Activated T-helper 1 cell treated with anti-CD3 and anti-CD28 coated beads, Interleukin-12 subunit alpha, Interleukin-12 subunit beta, Interleukin-2, Interleukin-4 antibody, amounts not matched to agents 30 ng/mL and 10 ng/mL and 1 ng/mL, durations not matched to agents 14 hours and 24 hours and 36 hours (primary cell): Measurements from ENCODE around the gene AP1S3. TPM values are rescaled to one million over a fixed set of nuclear protein-coding genes. Genes with fewer than 3 reads are reported as not detected.
A peak's percentile ranks its signal among the peaks of the same experiment; 100 is the strongest.
"Not testable (repeated sequence)": the region's sequence is repeated elsewhere in the genome, so short reads cannot be mapped to it uniquely, and the experiment has no call there.

Experiments used
- DNase-seq: peaks from one replicate; pipeline ENCODE4 v3.0.0; 2021; ENCODE audit warnings: low spot score
- H3K27ac Mint-ChIP-seq: one replicate; pipeline ENCODE4 v1.8.0; 2021; ENCODE audit warnings: mild to moderate bottlenecking, mixed read lengths
- H3K27me3 Mint-ChIP-seq: one replicate; pipeline ENCODE4 v1.8.0; 2022; ENCODE audit warnings: mild to moderate bottlenecking, moderate library complexity, mixed read lengths; ENCODE audit not compliant: insufficient read depth
- H3K36me3 Mint-ChIP-seq: one replicate; pipeline ENCODE4 v1.8.0; 2021; ENCODE audit warnings: low read depth, mixed read lengths
- H3K4me1 Mint-ChIP-seq: one replicate; pipeline ENCODE4 v1.8.0; 2021; ENCODE audit warnings: low read depth, mixed read lengths
- H3K4me3 Mint-ChIP-seq: one replicate; pipeline ENCODE4 v1.8.0; 2021; ENCODE audit warnings: mild to moderate bottlenecking, moderate library complexity, mixed read lengths
- H3K9me3 Mint-ChIP-seq: one replicate; pipeline ENCODE4 v1.8.0; 2021; ENCODE audit warnings: mixed read lengths
- intact Hi-C: fragments of 100-400 bp; cut with micrococcal nuclease; formaldehyde crosslinking; loops from one replicate; pipeline ENCODE4 v1.15.1; 2024
- total RNA-seq: library from RNA; stranded (reverse); gene quantifications from 2 replicates; pipeline ENCODE4 v1.2.3, GENCODE V29; 2022

Gene AP1S3
- total RNA-seq, 1 donor from 2014 or later, result 11.9 TPM

DNA sequence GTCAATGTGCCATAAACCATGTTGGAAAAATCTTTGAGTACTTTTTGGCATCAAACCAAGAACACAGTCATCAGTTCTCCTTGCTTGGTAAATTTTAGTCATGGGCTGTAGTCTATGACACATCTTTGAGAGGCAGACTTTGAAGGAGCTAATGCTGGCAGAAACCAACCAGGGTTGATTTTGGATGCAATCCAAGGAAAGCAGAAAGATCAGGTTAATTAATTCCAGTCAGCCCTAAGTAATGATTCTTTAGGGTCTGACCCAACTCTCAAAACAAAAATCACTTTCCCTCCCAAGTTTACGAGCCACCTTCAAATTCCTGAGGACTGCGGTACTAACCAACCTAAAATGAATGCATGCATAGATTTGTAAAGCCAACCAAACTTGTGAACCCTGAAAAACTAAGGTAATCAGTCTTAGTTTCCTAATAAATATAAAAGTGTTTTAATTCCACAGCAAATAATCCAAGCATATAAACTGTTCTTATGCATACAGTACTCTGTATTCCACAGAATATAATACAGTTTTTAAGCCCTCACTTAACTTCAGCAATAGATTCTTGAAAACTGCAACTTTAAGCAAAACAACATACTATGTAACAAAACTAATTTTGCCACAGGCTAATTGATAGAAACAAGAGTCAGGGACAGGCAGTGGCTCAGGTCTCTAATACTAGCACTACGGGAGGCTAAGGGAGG lies 22.0 kb downstream of the AP1S3 start:
- no peaks in the 10 kb centered on the region for H3K9me3 Mint-ChIP-seq
- no peak overlapping the region for H3K4me3 Mint-ChIP-seq
- H3K36me3 Mint-ChIP-seq, result no peaks in the 10 kb centered on the region
- intact Hi-C loops, result no loop called here
- no peak overlapping the region for H3K27ac Mint-ChIP-seq
- DNase-seq, result no peak
- no peaks in the 10 kb centered on the region for H3K27me3 Mint-ChIP-seq
- no peaks in the 10 kb centered on the region for H3K4me1 Mint-ChIP-seq

DNA sequence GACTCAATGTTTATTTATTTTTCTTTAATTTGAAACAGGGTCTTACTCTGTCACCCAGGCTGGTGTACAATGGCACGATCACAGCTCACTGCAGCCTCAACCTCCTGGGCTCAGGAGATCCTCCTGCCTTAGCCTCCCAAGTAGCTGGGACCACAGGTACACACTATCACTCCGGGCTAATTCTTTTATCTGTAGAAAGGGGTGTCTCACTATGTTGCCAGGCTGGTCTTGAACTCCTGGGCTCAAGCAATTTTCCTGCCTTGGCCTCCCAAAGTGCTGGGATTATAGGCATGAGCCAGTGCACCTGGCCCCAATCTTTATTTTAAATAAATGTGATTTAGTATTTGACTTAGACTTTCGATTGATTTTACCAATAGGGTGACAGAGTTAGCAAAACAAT lies 22.6 kb downstream of the AP1S3 start:
- H3K36me3 Mint-ChIP-seq, H3K4me3 Mint-ChIP-seq, H3K4me1 Mint-ChIP-seq, DNase-seq, intact Hi-C loops, H3K27me3 Mint-ChIP-seq, H3K9me3 Mint-ChIP-seq, H3K27ac Mint-ChIP-seq: not testable (repeated sequence)

DNA sequence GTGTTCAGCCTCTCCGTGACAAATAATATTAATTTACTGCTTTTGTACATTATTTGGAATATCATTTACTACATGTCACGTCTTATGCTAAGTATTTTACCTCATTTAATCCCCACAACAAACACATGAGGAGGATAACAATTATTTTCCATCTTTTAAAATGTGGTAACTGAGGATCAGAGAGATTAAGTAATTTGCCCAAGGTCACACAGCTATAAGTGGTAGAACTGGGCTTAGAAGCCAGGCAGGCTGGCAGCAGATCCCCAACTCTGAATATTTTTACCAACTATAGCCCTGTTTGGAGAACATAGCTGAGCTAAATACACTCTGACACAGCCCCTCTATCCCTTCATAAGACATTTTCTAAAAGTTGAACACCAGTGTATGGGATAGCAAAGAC lies 24.1 kb downstream of the AP1S3 start:
- Mint-ChIP-seq H3K4me1 (no peaks in the 10 kb centered on the region), H3K36me3 (no peaks in the 10 kb centered on the region)
- intact Hi-C loops, result no loop called here

DNA sequence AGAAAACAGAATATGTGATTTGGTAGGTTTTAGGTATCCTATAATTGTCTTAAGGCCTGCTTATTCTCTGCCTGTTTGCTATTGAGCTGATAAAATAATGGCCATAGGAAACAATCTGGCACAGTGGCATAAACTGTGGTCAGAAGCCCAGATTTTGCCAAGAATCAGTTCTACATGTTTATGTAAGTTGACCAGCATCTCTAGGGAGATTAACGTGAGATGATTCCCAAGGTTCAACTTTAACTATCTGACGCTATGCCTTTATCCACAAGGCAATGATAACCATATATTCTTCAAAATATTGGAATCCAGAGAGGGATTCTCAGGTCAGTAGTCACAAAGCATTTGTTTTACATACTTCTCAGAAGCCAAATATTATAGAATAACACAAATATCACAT lies 25.6 kb downstream of the AP1S3 start:
- no peak overlapping the region for H3K27ac Mint-ChIP-seq
- H3K9me3 Mint-ChIP-seq, result no peaks in the 10 kb centered on the region
- H3K27me3 Mint-ChIP-seq, result no peaks in the 10 kb centered on the region
- H3K4me1 Mint-ChIP-seq, result no peaks in the 10 kb centered on the region
- no peak overlapping the region for H3K4me3 Mint-ChIP-seq
- no peak for DNase-seq
- intact Hi-C loops, result no loop called here
- H3K36me3 Mint-ChIP-seq, result no peaks in the 10 kb centered on the region

More for the DNA sequence above, 24.1 kb downstream of the AP1S3 start:
- Mint-ChIP-seq H3K27me3 (no peaks in the 10 kb centered on the region), H3K4me3 (no peak overlapping the region), H3K27ac (no peak overlapping the region), H3K9me3 (no peaks in the 10 kb centered on the region)
- no peak for DNase-seq

DNA sequence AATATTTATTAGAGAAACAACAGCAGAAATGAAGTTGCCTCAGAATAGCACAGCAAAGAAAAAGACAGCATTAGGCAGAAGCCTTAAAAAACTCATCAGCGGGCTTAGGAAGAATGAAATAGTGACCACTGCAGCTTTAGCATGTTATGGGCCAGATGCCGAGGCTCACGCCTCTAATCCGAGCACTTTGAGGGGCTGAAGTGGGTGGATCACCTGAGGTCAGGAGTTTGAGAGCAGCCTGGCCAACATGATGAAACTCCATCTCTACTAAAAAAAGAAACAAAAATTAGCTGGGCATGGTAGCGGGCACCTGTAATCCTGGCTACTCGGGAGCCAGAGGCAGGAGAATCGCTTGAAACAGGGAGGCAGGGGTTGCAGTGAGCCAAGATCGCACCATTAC lies 32.4 kb downstream of the AP1S3 start:
- Mint-ChIP-seq H3K27ac (no peak overlapping the region), H3K4me1 (peaks cover 6% of the 10 kb centered on the region), H3K27me3 (no peaks in the 10 kb centered on the region), H3K36me3 (no peaks in the 10 kb centered on the region), H3K4me3 (no peak overlapping the region), H3K9me3 (no peaks in the 10 kb centered on the region)
- no peak for DNase-seq
- intact Hi-C loops, result no loop called here

DNA sequence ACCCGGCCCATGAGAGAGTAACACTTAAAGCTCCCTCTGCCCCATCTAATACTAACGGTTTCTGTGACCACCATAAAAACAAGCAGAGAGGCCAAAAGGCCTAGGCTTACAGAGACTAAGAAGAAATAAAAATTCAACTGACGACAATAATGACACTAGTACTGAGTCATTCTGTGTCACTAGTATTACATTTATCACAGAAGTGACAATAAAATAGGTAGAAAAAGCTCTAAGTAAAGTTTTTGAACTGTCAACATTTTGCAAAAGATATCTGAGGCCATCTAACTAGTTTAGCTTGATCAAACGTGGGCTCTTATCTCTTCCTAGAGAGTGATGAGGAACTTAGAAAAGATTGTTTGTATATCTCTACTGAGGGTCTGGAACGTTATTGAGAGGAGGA lies 35.6 kb downstream of the AP1S3 start:
- H3K27me3 Mint-ChIP-seq, result no peaks in the 10 kb centered on the region
- intact Hi-C loops, result no loop called here

DNA sequence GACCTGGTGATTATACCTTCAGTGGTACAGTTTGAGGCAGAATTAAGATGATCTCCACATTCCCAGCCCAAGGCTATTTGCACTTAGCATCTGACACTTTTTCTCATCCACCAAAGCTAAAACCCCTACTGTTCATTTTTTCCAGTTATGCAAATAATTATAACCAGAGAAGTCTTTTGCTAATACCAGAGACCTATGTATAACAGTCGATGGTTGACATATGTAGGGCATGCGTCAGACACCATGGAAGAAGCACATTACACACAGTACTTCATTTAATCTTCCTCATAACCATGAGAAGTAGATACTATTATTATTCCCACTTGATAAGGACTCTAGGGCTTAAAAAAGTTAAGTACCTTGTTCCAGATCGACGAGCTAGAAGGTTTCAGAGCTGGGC lies 36.5 kb downstream of the AP1S3 start:
- intact Hi-C loops, result no loop called here
- Mint-ChIP-seq H3K4me3 (no peak overlapping the region), H3K27me3 (no peaks in the 10 kb centered on the region), H3K36me3 (no peaks in the 10 kb centered on the region), H3K9me3 (no peaks in the 10 kb centered on the region), H3K27ac (no peak overlapping the region), H3K4me1 (peaks cover 6% of the 10 kb centered on the region)
- no peak for DNase-seq

More for the DNA sequence above, 35.6 kb downstream of the AP1S3 start:
- Mint-ChIP-seq H3K36me3 (no peaks in the 10 kb centered on the region), H3K27ac (no peak overlapping the region), H3K9me3 (no peaks in the 10 kb centered on the region), H3K4me3 (no peak overlapping the region), H3K4me1 (peaks cover 6% of the 10 kb centered on the region)
- DNase-seq, result no peak

DNA sequence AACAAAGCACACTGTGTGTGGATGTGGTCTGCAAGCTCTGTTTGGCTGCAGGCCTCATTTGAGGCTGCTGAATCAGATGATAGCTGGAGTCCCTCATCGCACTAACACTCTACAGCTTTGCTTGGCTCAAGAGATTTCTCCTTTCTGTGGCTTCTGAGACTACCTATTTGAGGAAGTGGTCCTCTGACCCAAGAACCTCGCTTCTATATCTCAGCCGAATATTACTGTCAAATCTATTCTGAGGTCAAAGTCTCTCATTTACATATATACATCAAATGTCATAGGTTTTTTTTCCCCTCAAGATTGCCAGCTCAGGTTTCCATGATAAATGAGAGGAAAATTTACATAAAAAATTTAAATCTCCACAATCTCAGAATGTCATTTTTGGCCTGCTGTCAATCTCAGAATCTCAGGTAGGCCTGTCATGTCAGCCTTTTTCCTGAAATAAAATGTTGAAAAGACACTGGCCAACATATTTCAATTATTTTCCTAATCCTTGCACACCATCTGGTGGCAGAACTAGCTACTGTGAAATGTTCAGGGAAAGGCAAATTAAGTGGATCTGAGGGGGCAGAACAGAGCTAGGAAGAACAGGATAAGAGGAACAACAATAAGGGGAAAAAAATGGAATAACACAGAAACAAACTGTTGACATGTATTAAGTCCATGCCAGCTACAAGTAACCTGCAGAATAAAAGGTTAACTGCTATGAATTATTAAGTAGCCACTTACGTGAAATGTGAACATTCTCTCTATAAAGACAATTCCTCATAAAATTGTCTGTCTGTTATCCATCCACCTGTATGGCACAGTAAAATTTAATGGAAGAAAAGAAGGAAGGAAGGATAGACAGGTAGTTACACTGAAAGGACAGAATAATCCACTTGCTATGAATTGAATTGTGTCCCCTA lies 39.3 kb downstream of the AP1S3 start:
- Mint-ChIP-seq H3K27me3 (no peaks in the 10 kb centered on the region), H3K36me3 (no peaks in the 10 kb centered on the region), H3K4me3 (no peak overlapping the region), H3K4me1 (peaks cover 6% of the 10 kb centered on the region), H3K9me3 (peaks cover 3% of the 10 kb centered on the region), H3K27ac (no peak overlapping the region)
- intact Hi-C loops, result loop anchor here (2.0 to 5.0 kb wide), 2 partner anchors 36 to 827 kb away; no protein-coding TSS in a partner anchor
- no peak for DNase-seq

DNA sequence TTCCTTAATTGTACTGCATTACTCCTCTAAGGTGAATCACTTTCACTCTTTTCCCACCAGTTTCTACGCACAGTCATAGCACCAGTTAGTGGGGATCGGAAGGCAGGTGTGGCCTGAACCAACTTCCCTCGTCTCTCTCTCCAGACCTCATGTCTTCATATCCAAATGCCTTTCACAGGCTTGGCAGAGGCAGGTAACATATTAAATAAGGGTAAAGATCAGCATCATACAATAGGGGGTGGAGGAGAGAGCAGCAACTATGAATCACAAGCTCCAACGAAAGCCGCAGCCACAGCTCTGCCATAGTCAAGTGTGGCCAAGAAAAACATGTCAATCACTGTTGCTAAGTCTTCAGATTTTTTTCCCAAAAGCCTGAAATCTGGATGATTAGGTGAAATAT lies 40.3 kb downstream of the AP1S3 start:
- Mint-ChIP-seq H3K4me3 (no peak overlapping the region), H3K27me3 (no peaks in the 10 kb centered on the region), H3K4me1 (peaks cover 6% of the 10 kb centered on the region), H3K9me3 (peaks cover 3% of the 10 kb centered on the region), H3K27ac (no peak overlapping the region), H3K36me3 (no peaks in the 10 kb centered on the region)
- intact Hi-C loops, result loop anchor here (5.0 kb wide), 1 partner anchor 35 kb away; no protein-coding TSS in a partner anchor
- DNase-seq, result no peak

DNA sequence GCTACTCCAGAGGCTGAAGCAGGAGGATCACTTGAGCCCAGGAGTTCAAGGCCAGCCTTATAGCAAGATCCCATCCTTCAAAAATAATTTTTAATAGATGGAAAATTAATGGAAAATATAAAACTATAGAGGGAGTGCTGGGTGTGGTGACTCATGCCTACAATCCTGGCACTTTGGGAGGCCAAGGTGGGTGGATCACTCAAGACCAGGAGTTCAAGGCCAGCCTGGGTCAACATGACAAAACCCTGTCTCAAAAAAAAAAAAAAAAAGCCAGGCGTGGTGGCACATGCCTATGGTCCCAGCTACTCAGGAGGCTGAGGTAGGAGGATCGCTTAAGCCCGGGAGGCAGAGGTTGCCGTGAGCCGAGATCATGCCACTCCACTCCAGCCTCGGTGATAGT lies 48.0 kb downstream of the AP1S3 start:
- H3K36me3 Mint-ChIP-seq, result no peaks in the 10 kb centered on the region
- no peak for DNase-seq
- H3K4me1 Mint-ChIP-seq, result no peaks in the 10 kb centered on the region
- peaks cover 3% of the 10 kb centered on the region for H3K9me3 Mint-ChIP-seq
- intact Hi-C loops, result no loop called here
- peak overlapping the region; percentile 16 for H3K27ac Mint-ChIP-seq
- no peak overlapping the region for H3K4me3 Mint-ChIP-seq
- H3K27me3 Mint-ChIP-seq, result peaks cover 5% of the 10 kb centered on the region

DNA sequence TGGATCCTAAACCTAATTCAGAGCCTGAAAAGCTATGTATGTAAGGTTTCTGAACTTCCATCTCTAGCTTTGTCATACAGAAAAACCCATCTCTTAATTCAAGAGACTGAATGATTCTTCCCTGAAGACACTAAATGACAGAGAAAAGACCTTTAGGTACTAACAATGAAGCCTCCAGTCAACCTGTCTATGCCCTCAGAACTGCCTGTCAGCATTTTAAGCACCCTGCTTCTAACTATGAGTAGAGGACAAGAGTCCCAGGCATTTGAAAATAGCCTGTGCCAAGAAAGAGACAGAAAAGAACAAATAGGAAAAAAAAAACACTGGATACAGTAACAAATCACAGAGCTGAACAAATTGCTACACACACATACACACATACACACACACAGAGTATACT lies 48.6 kb downstream of the AP1S3 start:
- intact Hi-C loops, result no loop called here
- no peak overlapping the region for H3K4me3 Mint-ChIP-seq
- H3K4me1 Mint-ChIP-seq, result no peaks in the 10 kb centered on the region
- no peak overlapping the region for H3K27ac Mint-ChIP-seq
- H3K27me3 Mint-ChIP-seq, result peaks cover 5% of the 10 kb centered on the region
- H3K36me3 Mint-ChIP-seq, result no peaks in the 10 kb centered on the region
- H3K9me3 Mint-ChIP-seq, result peaks cover 3% of the 10 kb centered on the region
- no peak for DNase-seq

DNA sequence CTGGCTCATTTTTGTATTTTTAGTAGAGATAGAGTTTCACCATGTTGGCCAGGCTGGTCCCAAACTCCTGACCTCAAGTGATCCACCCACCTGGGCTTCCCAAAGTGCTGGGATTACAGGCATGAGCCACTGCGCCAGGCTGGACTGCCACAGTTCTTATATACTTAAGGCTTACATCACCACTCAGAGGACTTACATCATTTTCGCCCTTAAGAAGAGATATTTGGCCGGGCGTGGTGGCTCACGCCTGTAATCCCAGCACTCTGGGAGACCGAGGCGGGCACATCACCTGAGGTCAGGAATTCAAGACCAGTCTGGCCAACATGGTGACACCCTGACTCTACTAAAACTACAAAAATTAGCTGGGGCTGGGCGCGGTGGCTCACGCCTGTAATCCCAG lies 49.3 kb downstream of the AP1S3 start:
- DNase-seq, H3K27me3 Mint-ChIP-seq, intact Hi-C loops: not testable (repeated sequence)

DNA sequence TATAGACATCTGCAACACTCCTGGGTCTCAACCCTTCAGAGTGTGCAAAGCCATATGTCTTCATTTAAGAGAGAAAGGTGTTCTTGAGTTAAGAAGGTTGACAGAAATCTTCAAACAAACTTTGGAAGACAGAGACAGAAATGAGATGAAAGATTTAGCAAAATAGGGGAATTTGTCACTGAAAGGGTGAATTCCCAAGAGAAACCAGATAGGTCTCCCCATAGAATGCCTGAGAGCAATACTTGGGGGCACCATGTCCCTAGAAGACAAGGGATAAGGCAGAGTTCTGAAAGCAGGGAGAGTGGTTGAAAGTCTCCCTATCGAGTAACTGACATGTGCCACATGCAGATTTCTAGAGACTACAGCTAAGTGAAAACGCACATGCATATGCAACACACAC lies 50.0 kb downstream of the AP1S3 start:
- no peak for DNase-seq
- no peak overlapping the region for H3K27ac Mint-ChIP-seq
- H3K36me3 Mint-ChIP-seq, result no peaks in the 10 kb centered on the region
- H3K4me1 Mint-ChIP-seq, result no peaks in the 10 kb centered on the region
- H3K9me3 Mint-ChIP-seq, result no peaks in the 10 kb centered on the region
- H3K27me3 Mint-ChIP-seq, result peaks cover 5% of the 10 kb centered on the region
- intact Hi-C loops, result no loop called here
- no peak overlapping the region for H3K4me3 Mint-ChIP-seq

More for the DNA sequence above, 49.3 kb downstream of the AP1S3 start:
- H3K36me3 Mint-ChIP-seq, H3K4me1 Mint-ChIP-seq, H3K27ac Mint-ChIP-seq, H3K4me3 Mint-ChIP-seq, H3K9me3 Mint-ChIP-seq: not testable (repeated sequence)
